HepG2 (cell line): ENCODE measurements around the gene IPO5. TPM values are rescaled to one million over a fixed set of nuclear protein-coding genes. Genes with fewer than 3 reads are reported as not detected.

Experiments used
- ADNP ChIP-seq: sonication (generic); formaldehyde crosslinking; IDR thresholded peaks from 2 replicates; pipeline ENCODE4 v1.4.0; 2020; ENCODE audit warnings: missing genetic modification reagents
- KMT2B ChIP-seq: IDR thresholded peaks from 2 replicates; pipeline ENCODE4 v1.6.1; 2016; ENCODE audit warnings: missing genetic modification reagents, missing compliant biosample characterization
- NFIB ChIP-seq: sonication (generic); formaldehyde crosslinking; IDR thresholded peaks from 2 replicates; pipeline ENCODE4 v1.9.0; 2021; ENCODE audit warnings: missing genetic modification reagents, mild to moderate bottlenecking, borderline replicate concordance
- PAF1 ChIP-seq: IDR thresholded peaks from 2 replicates; pipeline ENCODE4 v1.6.1; 2016; ENCODE audit warnings: missing genetic modification reagents, missing compliant biosample characterization
- PHF21A ChIP-seq: sonication (generic); formaldehyde crosslinking; IDR thresholded peaks from 2 replicates; pipeline ENCODE4 v1.5.0; 2020; ENCODE audit warnings: mild to moderate bottlenecking, missing genetic modification reagents
- SIX4 ChIP-seq: sonication (generic); formaldehyde crosslinking; IDR thresholded peaks from 2 replicates; pipeline ENCODE4 v1.4.0; 2020; ENCODE audit warnings: missing genetic modification reagents
- SSRP1 ChIP-seq: IDR thresholded peaks from 2 replicates; pipeline ENCODE4 v1.6.1; 2016; ENCODE audit warnings: control low read depth
- YEATS2 ChIP-seq: sonication (generic); formaldehyde crosslinking; IDR thresholded peaks from 2 replicates; pipeline ENCODE4 v1.4.0; 2020; ENCODE audit warnings: missing genetic modification reagents, borderline replicate concordance
- ZEB1 ChIP-seq: IDR thresholded peaks from 2 replicates; pipeline ENCODE4 v1.6.1; 2012; ENCODE audit warnings: mild to moderate bottlenecking, low read depth, inconsistent platforms; ENCODE audit not compliant: insufficient replicate concordance
- ZKSCAN5 ChIP-seq: sonication (generic); formaldehyde crosslinking; IDR thresholded peaks from 2 replicates; pipeline ENCODE4 v1.5.1; 2020; ENCODE audit warnings: mild to moderate bottlenecking, missing genetic modification reagents
- ZKSCAN8 ChIP-seq: IDR thresholded peaks from 2 replicates; pipeline ENCODE4 v1.6.1; 2016; ENCODE audit warnings: borderline replicate concordance, missing genetic modification reagents, missing compliant biosample characterization
- ZMYM2 ChIP-seq: sonication (generic); formaldehyde crosslinking; IDR thresholded peaks from 2 replicates; pipeline ENCODE4 v1.8.0; 2022; ENCODE audit warnings: mild to moderate bottlenecking, missing genetic modification reagents
- ZNF382 ChIP-seq: sonication (generic); formaldehyde crosslinking; IDR thresholded peaks from 2 replicates; pipeline ENCODE4 v1.5.0; 2020; ENCODE audit warnings: missing genetic modification reagents, mild to moderate bottlenecking, borderline replicate concordance
- ZNF567 ChIP-seq: sonication (generic); formaldehyde crosslinking; IDR thresholded peaks from 2 replicates; pipeline ENCODE4 v1.8.1; 2023; ENCODE audit warnings: mild to moderate bottlenecking, missing genetic modification reagents, borderline replicate concordance
- polyA plus RNA-seq, 8 experiments: library from polyadenylated mRNA; depleted of rRNA in 3 of 8; stranded (reverse) in 7 of 8; unstranded in 1 of 8; fragments of >200 nt; fragmentation: Illumina TruSeq in 4 of 8; extraction: Trizol in 4 of 8; gene quantifications; 2 replicates each; pipeline versions ENCODE4 v1.2.1 to v1.2.3, GENCODE V29; 2011 to 2016; ENCODE audit warnings: low read depth in 4 of 8, missing spikeins in 1 of 8, mixed read lengths in 1 of 8; ENCODE audit not compliant: insufficient read depth in 1 of 8
- total RNA-seq, 5 experiments: library from RNA; depleted of rRNA; stranded (reverse); fragments of >200 nt; fragmentation: Illumina TruSeq; extraction: Trizol; gene quantifications; 2 replicates each; pipeline ENCODE4 v1.2.3, GENCODE V29; 2016; ENCODE audit warnings: low read depth in 1 of 5
- TF ChIP-seq, protein P1 (sequence below), 2 experiments: IDR thresholded peaks; 2 replicates each; pipeline ENCODE4 v1.6.1; 2011 to 2012; ENCODE audit warnings: low read length in 2 of 2, borderline replicate concordance in 1 of 2, low read depth in 1 of 2, mild to moderate bottlenecking in 1 of 2, moderate library complexity in 1 of 2
- TF ChIP-seq, protein P2 (sequence below): IDR thresholded peaks from 2 replicates; pipeline ENCODE4 v1.6.1; 2016; ENCODE audit warnings: missing compliant biosample characterization, missing genetic modification reagents, borderline replicate concordance
- TF ChIP-seq, protein P3 (sequence below), 2 experiments: sonication (generic) in 1 of 2; formaldehyde crosslinking in 1 of 2; IDR thresholded peaks; 2 replicates each; pipeline versions ENCODE4 v1.4.0 to v1.6.1; 2018 to 2020; ENCODE audit warnings: missing genetic modification reagents in 2 of 2, borderline replicate concordance in 1 of 2, low read depth in 1 of 2, mild to moderate bottlenecking in 1 of 2, missing biosample characterization in 1 of 2
- TF ChIP-seq, protein P4 (sequence below): sonication (generic); formaldehyde crosslinking; IDR thresholded peaks from 2 replicates; pipeline ENCODE4 v1.4.0; 2020; ENCODE audit warnings: missing genetic modification reagents

IPO5 gene
- total and polyA plus RNA-seq, 2 of the 13 experiments (the other 11 are each of a cell fraction or from before 2014, with no cell fraction given) = 155 to 242 TPM

DNA sequence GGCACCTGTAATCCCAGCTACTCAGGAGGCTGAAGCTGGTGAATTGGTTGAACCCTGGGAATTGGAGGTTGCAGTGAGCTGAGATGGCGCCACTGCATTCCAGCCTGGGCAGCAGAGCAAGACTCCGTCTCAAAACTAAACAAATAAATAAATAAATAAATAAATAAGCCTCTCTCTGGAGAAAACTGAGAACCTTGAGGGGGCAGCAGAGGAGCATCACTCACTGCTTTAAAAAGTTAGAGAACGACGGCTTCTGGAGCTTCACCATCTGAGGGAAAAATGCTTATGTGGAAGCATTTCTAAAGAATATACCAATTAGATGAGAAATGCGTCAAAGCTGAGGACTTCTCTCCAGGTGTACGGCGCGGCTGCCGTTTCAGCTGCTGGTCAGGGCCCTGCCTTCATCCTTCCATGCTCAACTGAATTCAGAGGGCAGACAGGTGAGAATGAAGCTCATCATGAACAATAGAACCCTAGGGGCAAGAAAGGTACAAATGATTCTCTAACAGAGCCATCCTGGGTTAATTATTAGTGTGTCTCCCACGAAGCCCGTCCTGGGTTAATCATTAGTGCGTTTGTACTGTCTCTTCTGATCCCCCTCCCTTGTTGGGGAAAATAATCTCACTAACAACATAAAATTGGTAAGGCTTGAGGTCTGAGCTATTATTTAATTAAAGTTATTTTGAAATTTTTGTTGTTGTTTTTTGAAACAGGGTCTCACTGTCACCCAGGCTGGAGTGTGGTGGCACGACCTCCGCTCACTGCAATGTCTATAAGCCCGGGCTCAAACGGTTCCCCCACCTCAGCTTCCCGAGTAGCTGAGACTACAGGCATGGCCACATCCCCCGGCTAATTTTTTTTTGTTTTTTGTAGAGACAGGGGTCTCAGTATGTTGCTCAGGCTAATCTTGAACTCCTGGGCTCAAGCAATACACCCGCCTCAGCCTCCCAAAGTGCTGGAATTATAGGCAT, 80.1 kb downstream of the IPO5 start (continued):
- TF ChIP-seq, protein P1, sequence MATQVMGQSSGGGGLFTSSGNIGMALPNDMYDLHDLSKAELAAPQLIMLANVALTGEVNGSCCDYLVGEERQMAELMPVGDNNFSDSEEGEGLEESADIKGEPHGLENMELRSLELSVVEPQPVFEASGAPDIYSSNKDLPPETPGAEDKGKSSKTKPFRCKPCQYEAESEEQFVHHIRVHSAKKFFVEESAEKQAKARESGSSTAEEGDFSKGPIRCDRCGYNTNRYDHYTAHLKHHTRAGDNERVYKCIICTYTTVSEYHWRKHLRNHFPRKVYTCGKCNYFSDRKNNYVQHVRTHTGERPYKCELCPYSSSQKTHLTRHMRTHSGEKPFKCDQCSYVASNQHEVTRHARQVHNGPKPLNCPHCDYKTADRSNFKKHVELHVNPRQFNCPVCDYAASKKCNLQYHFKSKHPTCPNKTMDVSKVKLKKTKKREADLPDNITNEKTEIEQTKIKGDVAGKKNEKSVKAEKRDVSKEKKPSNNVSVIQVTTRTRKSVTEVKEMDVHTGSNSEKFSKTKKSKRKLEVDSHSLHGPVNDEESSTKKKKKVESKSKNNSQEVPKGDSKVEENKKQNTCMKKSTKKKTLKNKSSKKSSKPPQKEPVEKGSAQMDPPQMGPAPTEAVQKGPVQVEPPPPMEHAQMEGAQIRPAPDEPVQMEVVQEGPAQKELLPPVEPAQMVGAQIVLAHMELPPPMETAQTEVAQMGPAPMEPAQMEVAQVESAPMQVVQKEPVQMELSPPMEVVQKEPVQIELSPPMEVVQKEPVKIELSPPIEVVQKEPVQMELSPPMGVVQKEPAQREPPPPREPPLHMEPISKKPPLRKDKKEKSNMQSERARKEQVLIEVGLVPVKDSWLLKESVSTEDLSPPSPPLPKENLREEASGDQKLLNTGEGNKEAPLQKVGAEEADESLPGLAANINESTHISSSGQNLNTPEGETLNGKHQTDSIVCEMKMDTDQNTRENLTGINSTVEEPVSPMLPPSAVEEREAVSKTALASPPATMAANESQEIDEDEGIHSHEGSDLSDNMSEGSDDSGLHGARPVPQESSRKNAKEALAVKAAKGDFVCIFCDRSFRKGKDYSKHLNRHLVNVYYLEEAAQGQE (IDR thresholded peaks at IDR 0.05; ENCODE audit: borderline replicate concordance in 1 of 2, low read depth in 1 of 2, low read length in 2 of 2) = peak in 1 of 2 experiments; percentile 56; a peak in 1 of 4 replicates
- TF ChIP-seq, protein P2, sequence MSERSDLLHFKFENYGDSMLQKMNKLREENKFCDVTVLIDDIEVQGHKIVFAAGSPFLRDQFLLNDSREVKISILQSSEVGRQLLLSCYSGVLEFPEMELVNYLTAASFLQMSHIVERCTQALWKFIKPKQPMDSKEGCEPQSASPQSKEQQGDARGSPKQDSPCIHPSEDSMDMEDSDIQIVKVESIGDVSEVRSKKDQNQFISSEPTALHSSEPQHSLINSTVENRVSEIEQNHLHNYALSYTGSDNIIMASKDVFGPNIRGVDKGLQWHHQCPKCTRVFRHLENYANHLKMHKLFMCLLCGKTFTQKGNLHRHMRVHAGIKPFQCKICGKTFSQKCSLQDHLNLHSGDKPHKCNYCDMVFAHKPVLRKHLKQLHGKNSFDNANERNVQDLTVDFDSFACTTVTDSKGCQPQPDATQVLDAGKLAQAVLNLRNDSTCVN (CRISPR knock-in tag) = 0 out of 2 replicates have a peak, but pooled peaks have one; percentile 18
- TF ChIP-seq KMT2B (CRISPR knock-in tag) (no peak), ZNF567 (CRISPR knock-in tag) (no peak), ZEB1 (peak; percentile 86), SSRP1 (CRISPR knock-in tag) (no peak), ZMYM2 (CRISPR knock-in tag) (no peak), ZKSCAN5 (CRISPR knock-in tag) (no peak), SIX4 (CRISPR knock-in tag) (no peak), PAF1 (CRISPR knock-in tag) (no peak), PHF21A (peak; percentile 30; the same call in 1 of the 2 replicates), ZKSCAN8 (no peak), ADNP (CRISPR knock-in tag) (no peak), ZNF382 (CRISPR knock-in tag) (no peak), YEATS2 (CRISPR knock-in tag) (no peak), NFIB (CRISPR knock-in tag) (no peak)
- TF ChIP-seq, protein P3, sequence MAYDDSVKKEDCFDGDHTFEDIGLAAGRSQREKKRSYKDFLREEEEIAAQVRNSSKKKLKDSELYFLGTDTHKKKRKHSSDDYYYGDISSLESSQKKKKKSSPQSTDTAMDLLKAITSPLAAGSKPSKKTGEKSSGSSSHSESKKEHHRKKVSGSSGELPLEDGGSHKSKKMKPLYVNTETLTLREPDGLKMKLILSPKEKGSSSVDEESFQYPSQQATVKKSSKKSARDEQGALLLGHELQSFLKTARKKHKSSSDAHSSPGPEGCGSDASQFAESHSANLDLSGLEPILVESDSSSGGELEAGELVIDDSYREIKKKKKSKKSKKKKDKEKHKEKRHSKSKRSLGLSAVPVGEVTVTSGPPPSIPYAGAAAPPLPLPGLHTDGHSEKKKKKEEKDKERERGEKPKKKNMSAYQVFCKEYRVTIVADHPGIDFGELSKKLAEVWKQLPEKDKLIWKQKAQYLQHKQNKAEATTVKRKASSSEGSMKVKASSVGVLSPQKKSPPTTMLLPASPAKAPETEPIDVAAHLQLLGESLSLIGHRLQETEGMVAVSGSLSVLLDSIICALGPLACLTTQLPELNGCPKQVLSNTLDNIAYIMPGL (CRISPR knock-in tag; IDR thresholded peaks at IDR 0.05; ENCODE audit: borderline replicate concordance in 1 of 2, low read depth in 1 of 2) = peak in 1 of 2 experiments; percentile 24; a peak in 1 of 4 replicates
- TF ChIP-seq, protein P4, sequence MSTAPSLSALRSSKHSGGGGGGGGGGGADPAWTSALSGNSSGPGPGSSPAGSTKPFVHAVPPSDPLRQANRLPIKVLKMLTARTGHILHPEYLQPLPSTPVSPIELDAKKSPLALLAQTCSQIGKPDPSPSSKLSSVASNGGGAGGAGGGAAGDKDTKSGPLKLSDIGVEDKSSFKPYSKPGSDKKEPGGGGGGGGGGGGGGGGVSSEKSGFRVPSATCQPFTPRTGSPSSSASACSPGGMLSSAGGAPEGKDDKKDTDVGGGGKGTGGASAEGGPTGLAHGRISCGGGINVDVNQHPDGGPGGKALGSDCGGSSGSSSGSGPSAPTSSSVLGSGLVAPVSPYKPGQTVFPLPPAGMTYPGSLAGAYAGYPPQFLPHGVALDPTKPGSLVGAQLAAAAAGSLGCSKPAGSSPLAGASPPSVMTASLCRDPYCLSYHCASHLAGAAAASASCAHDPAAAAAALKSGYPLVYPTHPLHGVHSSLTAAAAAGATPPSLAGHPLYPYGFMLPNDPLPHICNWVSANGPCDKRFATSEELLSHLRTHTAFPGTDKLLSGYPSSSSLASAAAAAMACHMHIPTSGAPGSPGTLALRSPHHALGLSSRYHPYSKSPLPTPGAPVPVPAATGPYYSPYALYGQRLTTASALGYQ (CRISPR knock-in tag) = 0 out of 2 replicates have a peak, but pooled peaks have one; percentile 17
